Pons (tissue), 1 donor: ENCODE measurements around the gene FRMD5.

Experiments used
- DNase-seq: peaks from one replicate; pipeline ENCODE4 v3.0.0-alpha.2; 2016; ENCODE audit warnings: low spot score

The FRMD5 gene

GRCh38 chr15:43974852-43975251 is 220.2 kb downstream of the FRMD5 start:
- no peak for DNase-seq

GRCh38 chr15:43969802-43970375 is 225.2 kb downstream of the FRMD5 start:
- peak; percentile 74 for DNase-seq

DNA sequence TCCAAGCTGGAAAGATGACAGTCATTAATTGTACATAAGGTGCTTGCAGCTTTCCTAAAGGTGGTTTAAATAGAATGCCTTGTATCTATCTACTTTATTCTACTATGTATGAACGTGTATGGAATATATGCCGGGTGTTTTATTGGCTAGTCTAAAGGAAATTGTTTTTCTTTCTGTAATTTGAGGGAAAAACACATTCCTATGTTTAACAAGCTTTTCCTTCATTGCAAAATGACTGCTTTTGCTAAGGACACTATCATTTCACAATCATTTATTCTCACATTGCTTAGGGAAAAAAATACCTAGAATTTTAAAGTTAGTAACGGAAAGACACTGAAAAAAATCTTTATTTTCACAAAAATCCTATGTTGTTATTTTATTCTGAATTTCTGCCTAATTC is 226.5 kb downstream of the FRMD5 start:
- DNase-seq = no peak

DNA sequence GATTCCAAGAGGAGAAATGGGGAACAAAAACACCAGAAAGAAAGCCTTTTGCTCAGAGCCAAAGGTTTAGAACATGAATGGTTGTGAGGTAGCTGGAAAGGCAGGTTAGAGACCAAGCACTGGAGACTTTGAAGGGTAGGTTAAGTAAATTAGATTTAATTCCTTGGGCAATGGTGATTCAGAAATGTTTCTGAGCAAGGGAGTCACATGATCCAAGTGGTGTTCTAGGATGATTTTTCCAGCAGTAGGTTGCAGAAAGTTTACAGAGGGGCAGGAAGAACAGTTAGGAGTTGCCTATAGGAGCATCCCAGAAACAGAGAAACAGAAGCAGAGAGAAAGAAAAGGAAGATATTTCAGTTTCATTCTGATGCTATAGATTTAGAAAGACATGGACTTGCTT is 228.4 kb downstream of the FRMD5 start:
- no peak for DNase-seq

DNA sequence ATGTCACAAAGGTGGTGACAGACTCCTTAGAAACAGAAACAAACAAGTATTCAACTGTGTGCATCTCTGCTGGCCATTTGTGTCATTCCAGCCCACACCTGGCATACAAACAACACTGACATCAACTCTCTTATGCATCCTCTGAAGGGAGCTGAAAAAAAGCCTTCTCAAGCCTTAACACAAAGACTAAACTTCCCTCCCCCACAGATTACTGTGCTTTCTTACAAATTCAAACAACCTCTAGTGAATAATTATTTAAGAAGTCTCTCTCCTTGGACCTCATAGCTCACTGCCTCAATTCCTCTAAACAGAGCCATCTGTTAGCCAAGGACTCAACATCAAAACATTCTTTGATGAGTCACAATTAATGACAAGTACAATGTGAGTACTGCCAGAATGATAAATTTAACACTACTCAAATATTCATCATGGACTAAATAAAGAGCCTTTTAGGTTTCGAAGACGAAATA is 236.2 kb downstream of the FRMD5 start:
- peak; percentile 45 for DNase-seq

DNA sequence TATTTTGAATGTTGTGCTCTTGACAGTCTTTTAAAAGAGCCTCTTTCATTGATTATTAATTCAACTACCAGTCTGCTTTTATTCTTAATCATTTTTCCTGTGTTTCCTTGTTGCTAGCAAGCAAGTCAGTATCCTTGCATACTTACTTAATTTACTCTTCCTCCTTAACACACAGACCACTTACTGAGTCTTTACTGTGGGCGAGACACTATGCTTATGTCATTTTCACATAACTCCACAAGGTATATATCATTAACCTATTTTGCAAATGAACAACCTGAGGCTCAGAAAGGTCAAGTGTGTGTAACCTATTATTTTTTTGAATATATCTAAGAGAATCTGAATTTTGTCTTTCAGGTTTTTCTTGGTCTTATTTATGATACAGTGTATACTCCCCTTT is 237.3 kb downstream of the FRMD5 start:
- DNase-seq = no peak

GRCh38 chr15:43955140-43955539 is 239.9 kb downstream of the FRMD5 start:
- DNase-seq = no peak

DNA sequence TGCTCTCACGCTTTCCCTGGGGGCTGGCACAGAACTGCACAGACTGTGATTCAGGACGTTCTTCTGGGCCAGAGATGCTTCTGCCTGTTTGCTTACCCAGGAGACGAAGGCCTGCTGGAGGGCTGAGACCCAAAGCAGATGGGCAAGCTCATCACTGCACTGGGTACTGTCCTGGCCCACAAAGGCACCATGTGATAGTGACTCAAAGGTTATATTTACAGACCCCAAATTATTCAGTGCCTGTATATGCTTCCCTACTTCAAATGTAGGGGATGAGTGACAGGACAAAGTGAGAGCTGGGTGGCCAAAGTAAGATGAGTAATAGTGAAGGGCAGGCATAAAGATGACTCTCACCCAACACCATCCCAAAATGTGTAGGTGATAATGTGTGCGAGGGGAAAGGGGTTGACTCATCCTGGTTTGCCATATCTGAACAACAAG is 240.9 kb downstream of the FRMD5 start:
- no peak for DNase-seq

DNA sequence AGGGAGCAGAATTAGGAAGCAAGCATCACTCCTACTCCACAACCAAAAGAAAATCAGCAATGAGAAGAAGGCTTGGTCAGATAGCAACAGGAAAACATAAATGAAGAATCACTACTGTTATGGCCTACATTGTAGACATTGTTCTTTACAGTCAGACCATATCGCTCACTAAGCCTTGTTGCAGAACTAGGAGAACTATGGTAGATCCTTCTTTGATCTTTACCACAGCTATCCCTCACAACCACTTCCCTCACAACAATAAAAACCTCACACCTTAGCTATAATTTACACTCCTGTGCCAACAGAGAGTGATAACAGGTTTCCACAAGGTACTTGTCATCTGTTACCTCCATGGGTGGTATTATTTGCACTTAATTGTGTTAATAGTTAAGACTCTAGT is 241.7 kb downstream of the FRMD5 start:
- DNase-seq = no peak

- no peak for DNase-seq
These were observed 244.5 kb downstream of the FRMD5 start for GRCh38 chr15:43950531-43950930.

GRCh38 chr15:43948691-43949325 is 246.3 kb downstream of the FRMD5 start:
- DNase-seq = no peak

- DNase-seq = no peak
These were observed 251.6 kb downstream of the FRMD5 start for GRCh38 chr15:43943511-43943910.

DNA sequence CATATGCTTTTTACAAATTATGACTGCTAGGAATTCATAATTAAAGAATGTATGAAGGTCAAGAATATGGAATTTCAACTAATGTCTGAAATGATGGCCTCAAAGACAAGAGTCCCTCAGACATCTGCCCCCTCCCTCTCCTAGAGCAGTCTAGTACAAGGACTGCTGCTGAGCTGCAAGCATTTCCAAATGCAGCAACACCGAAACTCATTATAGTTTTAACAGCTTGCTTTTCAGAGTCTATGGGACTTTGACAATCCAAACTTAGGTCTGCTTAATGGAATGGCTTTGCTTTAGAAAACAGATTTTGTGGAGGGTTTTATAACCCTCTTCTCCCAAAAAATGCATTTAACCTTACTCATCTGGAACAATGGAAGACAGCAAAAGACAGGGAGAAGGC is 252.9 kb downstream of the FRMD5 start:
- no peak for DNase-seq

DNA sequence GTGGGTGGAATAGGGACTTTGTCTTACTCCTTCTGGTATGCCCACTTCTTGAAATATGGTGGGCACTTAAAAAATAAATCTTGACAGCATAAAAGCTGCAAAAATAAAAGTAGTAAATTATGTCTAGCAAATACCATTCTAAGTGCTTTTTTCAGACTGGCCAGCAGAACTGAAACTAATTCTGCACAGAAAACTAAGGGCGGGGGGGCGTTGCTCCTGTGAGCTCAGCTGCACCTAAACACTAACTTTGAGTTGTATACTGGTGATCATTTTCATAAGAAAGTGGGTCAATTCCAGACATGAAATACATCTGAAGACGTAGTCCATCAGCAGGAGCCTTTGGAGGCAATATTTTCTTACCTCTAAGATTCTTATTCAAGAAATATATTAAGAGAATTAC is 253.5 kb downstream of the FRMD5 start:
- DNase-seq = no peak

GRCh38 chr15:43941071-43941470 is 254.0 kb downstream of the FRMD5 start:
- DNase-seq = no peak

- no peak for DNase-seq
These were observed 256.0 kb downstream of the FRMD5 start for GRCh38 chr15:43939070-43939469.

DNA sequence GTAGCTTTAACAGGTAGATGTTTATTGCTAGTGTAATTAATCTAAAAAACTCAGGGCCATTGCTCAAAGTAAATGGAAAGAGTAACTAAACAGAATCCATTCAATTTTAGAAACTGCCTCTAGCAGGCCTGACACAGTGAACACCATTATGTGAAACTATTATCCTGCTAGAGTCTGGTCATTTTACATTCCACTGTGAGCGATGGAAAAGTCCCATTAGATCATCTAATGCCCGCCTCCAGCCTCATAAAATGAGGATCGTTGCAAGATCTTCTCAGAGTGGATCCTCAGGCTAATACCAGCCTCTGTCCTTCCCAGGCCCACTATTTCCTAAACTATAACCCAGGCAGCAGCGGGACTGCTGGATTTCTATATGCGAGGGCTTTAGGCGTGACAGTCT is 260.6 kb downstream of the FRMD5 start:
- peak; percentile 81 for DNase-seq

GRCh38 chr15:43932907-43933306 is 262.2 kb downstream of the FRMD5 start:
- peak; percentile 61 for DNase-seq

DNA sequence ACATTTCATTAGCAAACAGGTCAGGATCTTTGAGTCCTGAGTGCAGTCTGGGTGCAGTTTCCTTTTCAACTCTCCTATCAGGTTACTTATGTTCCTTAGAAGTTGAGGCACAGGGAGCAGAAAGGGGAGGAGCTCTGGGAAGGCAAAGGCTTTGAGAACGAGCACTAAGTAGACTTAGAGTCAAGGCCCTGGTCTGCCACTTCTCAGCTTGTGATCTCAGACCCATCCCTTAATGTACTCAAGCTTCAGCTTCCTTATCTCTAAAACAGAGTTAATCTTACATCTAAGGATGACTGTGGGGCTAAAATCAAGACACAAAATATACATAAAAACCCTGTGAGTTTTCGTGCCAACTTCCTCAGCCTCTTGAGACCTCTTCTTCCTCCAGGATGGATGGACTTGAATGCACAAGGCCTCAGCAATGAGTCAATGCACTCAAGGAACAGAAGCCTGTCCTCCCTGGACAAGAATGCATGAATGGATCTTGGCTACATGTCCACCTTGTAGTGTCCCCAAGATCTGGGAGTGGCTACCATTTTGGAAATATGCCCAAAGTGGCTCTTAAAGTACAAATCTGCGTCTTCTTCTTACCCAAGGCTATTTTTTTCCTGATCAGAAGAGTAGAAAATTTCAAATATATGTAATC is 263.2 kb downstream of the FRMD5 start:
- no peak for DNase-seq

GRCh38 chr15:43931119-43931518 is 264.0 kb downstream of the FRMD5 start:
- no peak for DNase-seq

DNA sequence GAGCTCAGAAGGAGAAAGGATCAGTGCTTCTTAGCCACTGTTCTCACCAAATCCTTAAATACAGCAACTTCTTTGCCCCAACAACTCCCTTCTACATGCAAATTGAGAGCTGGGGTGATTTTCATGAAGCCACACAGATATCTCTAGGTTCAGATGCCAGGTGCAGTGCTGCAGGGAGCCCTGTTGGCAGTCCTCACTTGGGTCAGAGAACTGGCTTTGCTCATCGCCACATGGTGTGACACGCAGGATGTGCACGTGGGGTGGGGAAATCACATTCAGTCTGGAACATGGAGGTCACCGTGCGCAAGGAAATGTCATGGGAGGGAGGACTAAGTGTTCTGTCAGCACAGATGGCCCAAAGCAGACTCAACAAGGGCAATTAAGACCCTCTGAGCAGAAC is 264.5 kb downstream of the FRMD5 start:
- DNase-seq = no peak

- DNase-seq = no peak
These were observed 265.0 kb downstream of the FRMD5 start for GRCh38 chr15:43930079-43930478.

DNA sequence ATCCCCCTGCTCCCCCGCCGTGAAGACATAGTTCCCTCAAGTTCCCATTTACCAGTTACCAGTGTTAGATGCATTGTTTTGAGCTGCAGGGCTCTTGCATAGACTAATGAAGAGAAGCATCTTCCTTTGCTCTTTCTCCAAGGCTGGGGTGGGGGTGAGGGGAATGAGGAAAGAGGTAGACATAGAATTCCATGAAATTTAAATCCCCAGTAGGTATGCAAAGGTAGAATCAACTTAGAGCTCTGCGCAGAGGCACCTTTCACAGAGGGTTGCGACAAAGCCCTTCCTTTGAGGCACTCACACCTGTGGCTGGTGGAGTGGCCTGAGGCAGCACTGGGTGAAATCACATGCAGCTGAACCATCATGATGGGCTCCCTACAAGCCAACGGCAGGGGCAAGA is 266.9 kb downstream of the FRMD5 start:
- DNase-seq = no peak

GRCh38 chr15:43927203-43927602 is 267.9 kb downstream of the FRMD5 start:
- no peak for DNase-seq
